Measurements from ENCODE around the gene ATP8B4.

The ATP8B4 gene

DNA sequence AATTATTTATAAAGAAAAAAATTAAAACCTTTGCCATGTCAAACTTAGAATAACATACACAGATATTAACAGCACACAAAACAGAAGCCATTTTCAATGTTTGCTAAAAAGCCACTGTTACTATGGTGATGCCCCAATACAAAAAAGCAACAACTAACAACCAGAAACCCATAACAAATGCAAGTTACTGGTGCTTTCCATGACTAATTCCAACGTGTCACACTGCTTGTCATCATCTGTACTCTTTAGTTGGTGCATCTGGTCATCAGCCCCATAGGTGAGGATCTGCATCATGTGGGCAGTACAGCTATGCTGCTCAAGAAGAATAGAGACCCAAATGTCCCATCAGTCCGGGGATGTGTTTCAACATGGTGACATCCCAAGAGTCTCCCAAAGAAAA lies 52.8 kb downstream of the ATP8B4 start:
- no peaks in the 10 kb centered on the region for H3K79me2 ChIP-seq (ENCODE audit: insufficient read depth, low read depth)
- H4K20me1 ChIP-seq (ENCODE audit: insufficient read depth): no peaks in the 10 kb centered on the region
- H2AFZ ChIP-seq (ENCODE audit: low read depth): no peak overlapping the region
- TF ChIP-seq, protein P1, sequence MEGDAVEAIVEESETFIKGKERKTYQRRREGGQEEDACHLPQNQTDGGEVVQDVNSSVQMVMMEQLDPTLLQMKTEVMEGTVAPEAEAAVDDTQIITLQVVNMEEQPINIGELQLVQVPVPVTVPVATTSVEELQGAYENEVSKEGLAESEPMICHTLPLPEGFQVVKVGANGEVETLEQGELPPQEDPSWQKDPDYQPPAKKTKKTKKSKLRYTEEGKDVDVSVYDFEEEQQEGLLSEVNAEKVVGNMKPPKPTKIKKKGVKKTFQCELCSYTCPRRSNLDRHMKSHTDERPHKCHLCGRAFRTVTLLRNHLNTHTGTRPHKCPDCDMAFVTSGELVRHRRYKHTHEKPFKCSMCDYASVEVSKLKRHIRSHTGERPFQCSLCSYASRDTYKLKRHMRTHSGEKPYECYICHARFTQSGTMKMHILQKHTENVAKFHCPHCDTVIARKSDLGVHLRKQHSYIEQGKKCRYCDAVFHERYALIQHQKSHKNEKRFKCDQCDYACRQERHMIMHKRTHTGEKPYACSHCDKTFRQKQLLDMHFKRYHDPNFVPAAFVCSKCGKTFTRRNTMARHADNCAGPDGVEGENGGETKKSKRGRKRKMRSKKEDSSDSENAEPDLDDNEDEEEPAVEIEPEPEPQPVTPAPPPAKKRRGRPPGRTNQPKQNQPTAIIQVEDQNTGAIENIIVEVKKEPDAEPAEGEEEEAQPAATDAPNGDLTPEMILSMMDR (conservative IDR thresholded peaks at IDR 0.05; ENCODE audit: low read depth, low read length): no peak
- H3K4me2 ChIP-seq: no peak overlapping the region
- no peak overlapping the region for H3K27ac ChIP-seq
- H3K4me1 ChIP-seq (ENCODE audit: low read depth, poor library complexity, severe bottlenecking): no peaks in the 10 kb centered on the region
- no peak overlapping the region for H3K9ac ChIP-seq
- H3K27me3 ChIP-seq (ENCODE audit: insufficient read depth, low read depth): no peaks in the 10 kb centered on the region
- no peaks in the 10 kb centered on the region for H3K36me3 ChIP-seq (ENCODE audit: insufficient read depth)
- H3K4me3 ChIP-seq (IDR thresholded peaks at IDR 0.05; ENCODE audit: insufficient read depth, low read depth, low read length): no peak overlapping the region

DNA sequence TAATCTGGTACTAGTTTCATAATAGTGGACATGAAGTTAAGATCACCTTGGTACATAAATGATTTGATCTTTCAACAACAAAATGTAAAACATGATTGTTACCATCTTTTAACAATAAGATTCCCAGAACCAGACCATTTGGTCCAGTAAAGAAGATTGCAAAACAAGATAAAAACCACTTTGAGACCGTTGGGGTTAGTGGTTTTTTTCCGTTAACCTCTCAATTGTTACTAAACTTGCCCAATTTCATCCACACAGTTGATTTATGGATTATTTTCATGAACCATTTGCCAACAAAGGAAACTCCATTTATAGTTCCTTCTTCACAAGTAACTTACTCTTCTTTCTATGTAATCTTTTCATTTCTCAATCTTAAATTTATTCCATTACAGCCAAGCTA lies 53.8 kb downstream of the ATP8B4 start:
- Histone ChIP-seq H3K4me3 (IDR thresholded peaks at IDR 0.05; ENCODE audit: insufficient read depth, low read depth, low read length) (no peak overlapping the region), H3K9ac (no peak overlapping the region)

DNA sequence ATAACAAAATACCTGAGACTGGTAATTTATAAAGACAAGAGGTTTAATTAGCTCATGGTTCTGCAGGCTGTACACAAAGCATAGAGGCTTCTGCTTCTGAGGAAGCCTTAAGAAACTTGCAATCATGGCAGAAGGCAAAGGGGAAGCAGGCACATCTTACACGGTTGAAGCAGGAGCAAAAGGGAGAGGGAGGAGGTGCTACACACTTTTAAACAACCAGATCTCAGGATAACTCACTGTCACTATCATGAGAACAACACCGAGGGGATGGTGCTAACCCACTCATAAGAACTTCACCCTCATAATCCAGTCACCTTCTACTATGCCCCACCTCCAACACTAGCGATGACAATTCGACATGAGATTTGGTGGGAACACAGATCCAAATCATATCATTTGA lies 54.4 kb downstream of the ATP8B4 start:
- no peaks in the 10 kb centered on the region for H4K20me1 ChIP-seq (ENCODE audit: insufficient read depth)
- H3K4me1 ChIP-seq (ENCODE audit: low read depth, poor library complexity, severe bottlenecking): no peaks in the 10 kb centered on the region
- no peaks in the 10 kb centered on the region for H3K79me2 ChIP-seq (ENCODE audit: insufficient read depth, low read depth)
- no peak overlapping the region for H3K4me3 ChIP-seq (IDR thresholded peaks at IDR 0.05; ENCODE audit: insufficient read depth, low read depth, low read length)
- no peak overlapping the region for H3K9ac ChIP-seq
- no peaks in the 10 kb centered on the region for H3K36me3 ChIP-seq (ENCODE audit: insufficient read depth)
- H3K27ac ChIP-seq: no peak overlapping the region
- no peak overlapping the region for H2AFZ ChIP-seq (ENCODE audit: low read depth)
- no peak overlapping the region for H3K4me2 ChIP-seq
- TF ChIP-seq, protein P1 (conservative IDR thresholded peaks at IDR 0.05; ENCODE audit: low read depth, low read length): no peak
- no peaks in the 10 kb centered on the region for H3K27me3 ChIP-seq (ENCODE audit: insufficient read depth, low read depth)

More for the DNA sequence above, 53.8 kb downstream of the ATP8B4 start:
- no peak overlapping the region for H3K27ac ChIP-seq
- no peak overlapping the region for H3K4me2 ChIP-seq
- no peaks in the 10 kb centered on the region for H4K20me1 ChIP-seq (ENCODE audit: insufficient read depth)
- H3K79me2 ChIP-seq (ENCODE audit: insufficient read depth, low read depth): no peaks in the 10 kb centered on the region
- H3K4me1 ChIP-seq (ENCODE audit: low read depth, poor library complexity, severe bottlenecking): no peaks in the 10 kb centered on the region
- TF ChIP-seq, protein P1 (conservative IDR thresholded peaks at IDR 0.05; ENCODE audit: low read depth, low read length): no peak
- no peaks in the 10 kb centered on the region for H3K36me3 ChIP-seq (ENCODE audit: insufficient read depth)
- H2AFZ ChIP-seq (ENCODE audit: low read depth): no peak overlapping the region
- H3K27me3 ChIP-seq (ENCODE audit: insufficient read depth, low read depth): no peaks in the 10 kb centered on the region

DNA sequence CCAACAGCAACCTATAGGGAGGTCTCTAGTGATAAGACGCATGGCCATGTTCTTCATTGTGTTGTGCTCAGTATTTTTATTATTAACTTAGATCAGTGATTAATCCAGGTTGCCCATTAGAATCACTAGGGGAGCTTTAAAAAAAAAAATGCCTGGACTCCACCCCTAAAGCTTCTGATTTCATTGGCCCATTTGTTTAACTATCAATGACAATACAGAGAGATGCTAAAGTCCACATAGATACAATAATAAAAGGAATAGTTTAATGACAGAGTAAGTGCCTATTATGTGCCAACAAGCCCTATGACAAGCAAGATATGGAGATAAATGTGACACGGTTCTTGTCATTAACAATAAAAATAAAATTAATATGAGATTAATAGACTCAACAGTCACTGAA lies 55.8 kb downstream of the ATP8B4 start:
- peaks cover 9% of the 10 kb centered on the region for H3K4me1 ChIP-seq (ENCODE audit: low read depth, poor library complexity, severe bottlenecking)
- no peak overlapping the region for H3K4me2 ChIP-seq
- H3K4me3 ChIP-seq (IDR thresholded peaks at IDR 0.05; ENCODE audit: insufficient read depth, low read depth, low read length): no peak overlapping the region
- no peak overlapping the region for H2AFZ ChIP-seq (ENCODE audit: low read depth)
- H3K79me2 ChIP-seq (ENCODE audit: insufficient read depth, low read depth): no peaks in the 10 kb centered on the region
- no peaks in the 10 kb centered on the region for H3K36me3 ChIP-seq (ENCODE audit: insufficient read depth)
- no peaks in the 10 kb centered on the region for H3K27me3 ChIP-seq (ENCODE audit: insufficient read depth, low read depth)
- H4K20me1 ChIP-seq (ENCODE audit: insufficient read depth): no peaks in the 10 kb centered on the region
- H3K9ac ChIP-seq: no peak overlapping the region
- TF ChIP-seq, protein P1 (conservative IDR thresholded peaks at IDR 0.05; ENCODE audit: low read depth, low read length): no peak
- H3K27ac ChIP-seq: no peak overlapping the region

All from KMS-11 (cell line).